Activated gamma-delta T cell (primary cell): ENCODE measurements around the gene GOLGA6A.
"Not testable (repeated sequence)": the region's sequence is repeated elsewhere in the genome, so short reads cannot be mapped to it uniquely, and the experiment has no call there.

ENCODE experiments used
- DNase-seq: peaks from one replicate; lab custom pipeline; 2025; lab: John Stamatoyannopoulos, UW

GOLGA6A gene

DNA sequence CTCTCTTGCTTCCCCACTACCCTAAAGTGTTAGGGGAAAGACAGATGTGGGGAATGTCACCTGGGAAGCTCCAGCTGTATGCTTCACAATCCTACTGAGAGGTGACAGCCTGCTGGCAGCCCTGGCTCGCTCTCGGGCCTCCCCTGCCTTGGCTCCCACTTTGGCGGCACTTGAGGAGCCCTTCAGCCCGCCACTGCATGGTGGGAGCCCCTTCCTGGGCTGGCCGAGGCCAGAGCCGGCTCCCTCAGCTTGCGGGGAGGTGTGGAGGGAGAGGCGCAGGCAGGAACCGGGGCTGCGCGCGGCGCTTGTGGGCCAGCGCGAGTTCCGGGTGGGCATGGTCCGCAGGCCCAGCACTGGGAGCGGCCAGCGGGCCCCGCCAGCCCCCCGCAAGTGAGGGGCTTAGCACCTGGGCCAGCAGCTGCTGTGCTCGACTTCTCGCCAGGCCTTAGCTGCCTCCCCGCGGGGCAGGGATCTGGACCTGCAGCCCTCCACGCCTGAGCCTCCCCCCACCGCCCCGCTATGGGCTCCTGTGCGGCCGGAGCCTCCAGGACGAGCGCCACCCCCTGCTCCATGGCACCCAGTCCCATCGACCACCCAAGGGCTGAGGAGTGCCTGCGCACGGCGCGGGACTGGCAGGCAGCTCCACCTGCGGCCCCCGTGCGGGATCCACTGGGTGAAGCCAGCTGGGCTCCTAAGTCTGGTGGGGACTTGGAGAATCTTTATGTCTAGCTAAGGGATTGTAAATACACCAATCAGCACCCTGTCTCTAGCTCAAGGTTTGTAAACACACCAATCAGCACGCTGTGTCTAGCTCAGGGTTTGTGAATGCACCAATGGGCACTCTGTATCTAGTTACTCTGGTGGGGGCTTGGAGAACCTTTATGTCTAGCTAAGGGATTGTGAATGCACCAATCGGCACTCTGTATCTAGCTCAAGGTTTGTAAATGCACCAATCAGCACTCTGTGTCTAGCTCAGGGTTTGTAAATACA lies 29.8 kb downstream of the GOLGA6A start:
- DNase-seq = not testable (repeated sequence)

DNA sequence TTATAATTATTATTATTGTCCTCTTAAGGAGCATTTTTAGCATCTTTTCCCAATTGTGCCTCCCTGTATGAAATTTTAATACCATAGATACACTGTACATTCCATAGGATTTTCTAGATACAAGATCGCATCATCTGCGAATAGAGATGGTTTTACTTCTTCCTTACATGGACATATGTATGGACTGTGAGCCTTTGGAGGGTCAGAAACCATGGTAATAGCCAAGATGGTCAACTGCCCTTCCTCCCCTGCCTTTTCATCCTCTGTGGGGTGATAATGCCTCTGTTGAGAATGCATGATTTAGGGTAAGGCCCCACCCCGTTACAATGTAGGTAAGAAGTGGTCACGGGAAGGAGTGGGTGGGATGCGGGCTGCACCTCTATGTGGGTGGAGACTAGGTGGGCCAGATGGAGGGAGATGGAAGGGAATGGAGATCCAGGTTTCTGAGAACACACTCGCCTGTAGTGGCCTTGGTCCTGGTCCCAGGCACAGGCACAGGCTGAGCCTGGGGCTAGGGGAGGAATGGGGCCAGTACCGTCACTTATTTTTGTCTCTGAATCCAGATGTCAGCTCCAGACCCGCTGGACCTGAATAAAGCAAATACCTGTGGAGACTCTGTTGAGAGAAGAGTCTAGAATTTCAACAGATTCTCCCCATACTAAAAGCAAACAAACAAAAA lies 31.7 kb downstream of the GOLGA6A start:
- no peak for DNase-seq

DNA sequence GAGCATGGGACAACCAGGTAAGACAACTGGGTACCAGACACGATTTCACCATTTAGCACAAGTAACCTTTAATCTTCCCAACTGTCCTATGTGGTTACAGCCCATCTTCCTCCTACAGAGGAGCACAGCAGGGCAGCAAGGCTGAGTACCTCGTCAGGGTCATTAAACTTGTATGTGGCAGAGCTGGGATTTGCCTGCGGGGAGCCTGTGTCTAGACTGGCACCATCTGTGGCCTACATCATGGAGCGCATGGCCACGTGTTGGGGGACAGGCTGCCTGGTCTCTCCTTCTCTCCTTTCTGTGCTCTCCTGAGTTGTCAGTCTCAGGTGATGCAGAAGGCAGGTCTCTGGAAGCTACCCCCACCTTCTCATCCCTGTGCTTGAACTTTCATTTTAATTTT lies 32.2 kb downstream of the GOLGA6A start:
- no peak for DNase-seq

DNA sequence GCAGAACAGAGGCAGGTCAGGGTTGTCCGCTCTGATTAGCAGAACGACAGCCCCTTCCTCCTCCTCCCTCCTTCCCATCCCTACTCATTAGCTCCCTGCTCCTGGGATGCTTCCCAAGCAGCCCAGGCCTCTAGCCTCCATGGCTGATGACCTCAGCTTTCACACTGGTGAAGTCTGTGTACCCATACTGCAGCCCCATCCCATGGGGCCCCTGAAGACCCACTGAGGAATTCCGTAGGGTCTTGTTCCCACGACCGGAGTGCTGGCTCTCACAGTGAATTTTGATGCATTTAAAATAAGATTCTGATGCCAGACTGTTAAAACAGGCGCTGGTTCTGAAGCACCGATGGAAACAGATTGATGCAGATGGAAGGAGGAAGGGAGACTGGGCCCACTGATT lies 36.1 kb downstream of the GOLGA6A start:
- no peak for DNase-seq

DNA sequence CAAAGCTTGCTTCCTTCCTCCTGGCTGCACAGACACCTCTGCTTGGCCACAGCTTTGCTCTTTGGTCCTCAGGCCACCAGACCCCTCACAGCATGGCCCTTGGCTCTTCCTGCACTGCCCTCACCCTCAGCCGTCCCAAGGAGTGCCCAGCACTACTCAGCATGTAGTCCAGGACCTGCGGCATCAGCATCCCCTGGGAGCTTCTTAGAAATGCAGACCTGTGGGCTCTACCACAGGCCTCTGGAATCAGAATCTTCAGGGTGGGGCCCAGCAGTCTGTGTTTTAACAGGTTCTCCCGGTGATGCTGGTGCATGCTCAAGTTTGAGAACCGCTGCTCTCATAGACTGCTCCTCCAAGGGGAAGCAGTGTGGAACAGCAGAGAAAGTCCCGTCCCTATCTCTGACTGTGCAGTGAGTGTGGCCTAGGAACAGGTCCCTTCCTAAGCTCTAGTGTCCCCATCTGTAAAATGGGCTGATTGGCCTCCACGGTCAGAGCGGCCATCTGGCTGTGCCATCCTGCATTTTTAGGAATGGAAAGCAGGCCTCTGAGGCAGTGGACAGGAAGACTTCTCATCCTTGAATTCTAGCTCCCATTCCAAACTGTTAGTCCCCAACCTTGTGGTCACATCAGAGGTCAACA lies 36.6 kb downstream of the GOLGA6A start:
- DNase-seq = no peak

DNA sequence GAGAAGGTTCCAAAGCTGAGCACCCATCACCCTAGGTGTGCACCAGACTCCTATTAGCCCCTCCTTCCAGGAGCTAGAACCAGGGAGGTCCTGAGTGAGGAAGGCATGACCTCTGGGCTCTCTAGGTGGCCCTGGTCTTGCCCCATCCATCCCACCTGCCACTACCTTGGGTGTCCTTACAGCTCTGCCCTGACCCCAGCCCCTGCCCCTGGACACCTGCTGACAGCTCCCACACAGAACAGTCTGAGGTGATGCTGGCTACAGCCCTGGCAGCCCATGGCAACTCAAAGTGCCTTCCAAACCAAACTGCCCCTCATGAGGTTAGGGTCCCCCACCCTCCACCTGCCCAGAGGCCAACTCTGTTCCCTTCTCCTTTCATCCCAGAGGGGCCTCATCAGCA lies 37.2 kb downstream of the GOLGA6A start:
- DNase-seq = no peak

DNA sequence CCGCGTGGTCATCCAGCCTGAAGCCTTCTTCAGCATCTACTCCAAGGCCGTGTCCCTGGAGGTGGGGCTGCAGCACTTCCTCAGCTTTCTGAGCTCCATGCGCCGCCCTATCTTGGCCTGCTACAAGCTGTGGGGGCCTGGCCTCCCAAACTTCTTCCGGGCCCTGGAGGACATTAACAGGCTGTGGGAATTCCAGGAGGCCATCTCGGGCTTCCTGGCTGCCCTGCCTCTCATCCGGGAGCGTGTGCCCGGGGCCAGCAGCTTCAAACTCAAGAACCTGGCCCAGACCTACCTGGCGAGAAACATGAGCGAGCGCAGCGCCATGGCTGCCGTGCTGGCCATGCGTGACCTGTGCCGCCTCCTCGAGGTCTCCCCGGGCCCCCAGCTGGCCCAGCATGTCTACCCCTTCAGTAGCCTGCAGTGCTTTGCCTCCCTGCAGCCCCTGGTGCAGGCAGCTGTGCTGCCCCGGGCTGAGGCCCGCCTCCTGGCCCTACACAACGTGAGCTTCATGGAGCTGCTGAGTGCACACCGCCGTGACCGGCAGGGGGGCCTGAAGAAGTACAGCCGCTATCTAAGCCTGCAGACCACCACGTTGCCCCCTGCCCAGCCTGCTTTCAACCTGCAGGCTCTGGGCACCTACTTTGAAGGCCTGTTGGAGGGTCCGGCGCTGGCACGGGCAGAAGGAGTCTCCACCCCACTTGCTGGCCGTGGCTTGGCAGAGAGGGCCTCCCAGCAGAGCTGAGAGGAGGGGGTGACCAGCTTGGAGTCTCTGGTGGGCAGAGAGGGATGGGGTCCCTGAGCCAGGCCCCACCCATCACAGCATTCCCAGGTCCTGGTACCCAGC lies 37.9 kb downstream of the GOLGA6A start:
- no peak for DNase-seq

DNA sequence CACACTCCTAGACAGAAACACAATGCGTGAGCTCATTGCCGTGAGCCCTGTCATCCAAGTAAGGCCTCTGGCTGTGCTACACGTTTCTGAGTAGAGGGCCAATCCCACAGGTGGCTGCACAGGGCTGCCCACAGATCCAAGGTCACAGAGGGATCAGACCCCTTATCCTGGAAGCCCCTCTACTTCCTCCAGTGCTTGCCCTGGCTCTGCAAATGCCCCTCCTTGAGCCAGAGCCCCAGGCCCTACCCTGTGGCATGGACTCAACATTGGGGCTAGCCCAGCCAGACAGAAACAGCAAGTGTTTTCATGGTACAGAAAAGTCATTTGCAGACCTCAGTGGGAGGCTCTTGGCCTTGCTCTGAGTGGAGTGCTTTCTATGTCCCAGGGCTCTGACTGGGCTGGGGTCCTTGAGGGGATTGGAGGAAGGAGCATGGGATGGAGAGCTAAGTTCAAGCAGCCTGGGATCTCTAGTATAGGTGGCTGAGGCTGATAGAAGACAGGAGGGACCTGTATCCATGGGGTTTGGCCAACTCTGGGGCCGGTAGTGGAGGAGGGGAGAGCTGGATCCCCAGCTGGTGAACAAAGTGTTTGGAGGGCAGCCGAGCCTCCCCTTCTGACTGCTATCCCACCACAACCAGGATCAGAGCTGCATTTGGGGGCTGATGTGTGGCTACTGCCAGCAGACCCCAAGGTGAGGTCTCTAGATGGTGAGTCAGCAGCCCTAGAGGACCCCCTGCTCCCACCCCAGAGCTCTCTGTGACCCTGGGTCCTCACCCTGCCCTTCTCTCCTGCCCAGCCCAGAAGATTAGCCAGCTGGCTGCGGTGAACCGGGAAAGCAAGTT lies 38.7 kb downstream of the GOLGA6A start:
- no peak for DNase-seq

DNA sequence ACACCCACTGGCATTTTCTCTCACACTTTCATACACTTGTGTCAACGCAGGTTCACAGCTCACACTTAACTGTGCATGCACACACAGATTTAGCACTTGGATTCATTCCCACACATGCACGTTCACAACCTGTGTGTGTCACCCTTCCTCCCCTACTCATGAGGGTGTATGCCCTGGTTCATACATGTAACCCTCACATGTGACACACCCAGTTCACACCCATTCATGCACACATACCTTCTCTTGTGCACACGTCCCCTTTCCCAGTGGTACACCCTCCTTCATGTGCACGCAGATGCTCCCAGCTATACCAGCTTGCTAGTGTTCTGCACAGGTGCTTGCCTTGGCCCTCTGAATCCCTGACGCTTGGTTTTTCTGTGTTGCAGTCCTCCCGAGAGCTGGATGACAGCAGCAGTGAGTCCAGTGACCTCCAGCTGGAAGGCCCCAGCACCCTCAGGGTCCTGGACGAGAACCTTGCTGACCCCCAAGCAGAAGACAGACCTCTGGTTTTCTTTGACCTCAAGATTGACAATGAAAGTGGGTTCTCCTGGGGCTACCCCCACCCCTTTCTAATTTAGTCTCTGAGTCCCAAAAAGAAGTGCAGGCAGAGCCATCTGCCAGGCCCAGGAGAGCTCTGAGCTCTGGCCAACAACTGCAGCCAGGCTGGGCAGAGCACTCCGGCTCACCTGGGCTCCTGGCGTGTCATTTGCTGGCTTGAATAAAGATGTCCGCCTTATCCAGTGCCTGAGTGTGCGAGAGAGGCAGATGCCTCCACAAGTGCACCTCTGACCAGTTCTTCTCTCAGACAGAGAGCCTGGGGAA lies 39.5 kb downstream of the GOLGA6A start:
- DNase-seq = no peak

DNA sequence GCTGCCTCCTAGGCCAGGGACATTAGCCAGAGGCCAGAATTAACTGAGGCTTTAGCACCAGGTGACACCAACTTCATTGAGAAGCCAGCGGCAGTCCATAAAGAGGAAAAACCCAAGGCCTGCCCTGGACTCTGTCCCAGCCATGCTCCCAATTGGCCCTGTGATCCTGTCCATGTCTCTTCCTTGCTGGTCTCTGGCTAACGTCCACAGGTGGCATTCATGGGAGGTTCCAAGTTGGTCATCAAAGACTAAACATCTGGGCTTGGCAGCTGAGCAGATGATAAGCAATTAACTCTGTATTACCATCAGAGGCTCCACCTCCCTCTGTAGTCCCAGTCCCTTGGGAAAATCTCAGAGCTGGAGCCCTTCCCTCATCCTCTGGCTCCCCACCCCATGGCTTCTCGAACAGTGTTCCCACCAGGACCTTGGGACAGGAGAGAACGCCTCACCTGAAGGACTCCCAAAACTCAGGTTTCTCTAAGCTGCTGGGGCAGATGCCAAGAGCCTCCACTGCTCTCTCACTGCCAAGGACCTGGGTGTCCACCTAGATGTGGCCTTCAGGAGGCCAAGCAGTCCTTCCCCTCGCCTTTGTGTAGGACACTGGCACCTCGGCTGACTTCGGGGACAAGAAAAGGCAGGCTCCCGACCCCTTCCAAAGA lies 40.4 kb downstream of the GOLGA6A start:
- DNase-seq = no peak

DNA sequence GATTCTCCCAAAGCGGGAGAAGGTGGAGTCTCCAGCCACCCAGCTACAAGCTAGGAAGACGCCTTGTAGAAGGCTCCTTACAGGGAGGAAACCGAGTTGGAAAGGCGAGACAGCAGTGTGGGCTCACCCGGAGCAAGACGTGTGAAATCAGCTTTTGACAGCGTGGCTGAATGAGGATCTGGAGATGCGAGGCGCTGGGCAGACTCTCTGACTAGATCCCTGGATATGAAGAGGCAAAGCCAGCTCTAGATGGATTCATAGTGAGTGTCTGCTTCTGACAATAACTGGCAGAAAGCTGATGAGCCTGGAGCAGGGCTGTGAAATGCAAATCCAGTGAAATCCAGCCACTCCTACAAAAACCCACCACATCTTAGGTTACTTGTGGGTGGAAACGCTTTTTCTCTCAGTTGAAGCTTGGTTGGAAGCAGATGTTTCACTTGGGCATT lies 41.0 kb downstream of the GOLGA6A start:
- DNase-seq = no peak

DNA sequence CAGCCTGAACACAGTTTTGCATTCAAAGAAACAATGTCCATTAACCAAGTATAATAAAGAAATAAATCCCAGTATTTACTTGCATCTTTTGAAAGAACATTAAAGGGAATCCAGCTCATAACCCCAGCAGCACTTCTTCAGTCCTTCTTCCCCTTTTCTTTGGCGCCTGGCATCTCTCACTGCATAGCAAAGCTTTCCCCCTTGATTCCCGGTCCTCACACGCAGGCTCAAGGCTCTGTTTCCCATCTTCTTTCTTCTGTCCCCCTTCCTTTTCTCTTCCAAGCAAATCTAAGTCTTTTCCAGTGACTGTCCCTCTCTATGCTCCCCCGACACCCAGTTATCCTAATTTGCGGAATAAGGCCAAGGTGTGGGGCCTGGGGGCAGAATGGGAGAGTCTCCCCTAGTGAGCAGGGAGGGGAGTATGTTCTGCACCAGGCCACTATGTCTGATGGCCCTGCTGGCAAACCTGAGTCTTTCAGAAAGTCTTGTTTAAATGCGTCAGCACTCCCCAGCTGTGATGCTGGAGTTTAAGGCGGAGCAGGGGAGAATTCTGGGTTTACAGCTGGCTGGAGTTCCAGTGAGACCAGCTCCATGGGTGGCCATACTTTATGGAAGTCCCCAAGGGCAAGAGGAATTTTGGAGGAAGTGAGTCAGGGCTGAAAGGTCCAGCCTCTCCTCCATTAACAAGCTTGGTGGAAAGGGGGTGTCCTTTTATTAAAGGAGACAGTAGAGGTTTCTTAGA lies 42.1 kb downstream of the GOLGA6A start:
- DNase-seq = no peak

DNA sequence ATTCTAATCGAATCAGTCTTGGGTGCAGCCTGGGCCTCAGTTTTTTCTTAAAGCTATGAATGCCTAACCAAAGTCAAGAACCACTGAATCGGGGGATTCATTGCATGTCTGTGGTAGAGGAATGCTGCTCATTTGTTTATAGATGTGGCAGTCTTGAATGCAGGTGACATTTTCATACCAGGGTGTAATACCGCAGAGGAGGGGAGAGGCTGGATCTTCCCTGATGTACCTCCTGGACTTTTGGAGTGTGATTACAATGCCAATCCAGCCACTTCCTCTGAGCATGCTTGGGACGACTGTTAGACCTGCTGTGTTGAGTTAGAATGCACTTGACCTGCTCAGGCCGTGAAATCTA lies 42.7 kb downstream of the GOLGA6A start:
- DNase-seq = no peak

DNA sequence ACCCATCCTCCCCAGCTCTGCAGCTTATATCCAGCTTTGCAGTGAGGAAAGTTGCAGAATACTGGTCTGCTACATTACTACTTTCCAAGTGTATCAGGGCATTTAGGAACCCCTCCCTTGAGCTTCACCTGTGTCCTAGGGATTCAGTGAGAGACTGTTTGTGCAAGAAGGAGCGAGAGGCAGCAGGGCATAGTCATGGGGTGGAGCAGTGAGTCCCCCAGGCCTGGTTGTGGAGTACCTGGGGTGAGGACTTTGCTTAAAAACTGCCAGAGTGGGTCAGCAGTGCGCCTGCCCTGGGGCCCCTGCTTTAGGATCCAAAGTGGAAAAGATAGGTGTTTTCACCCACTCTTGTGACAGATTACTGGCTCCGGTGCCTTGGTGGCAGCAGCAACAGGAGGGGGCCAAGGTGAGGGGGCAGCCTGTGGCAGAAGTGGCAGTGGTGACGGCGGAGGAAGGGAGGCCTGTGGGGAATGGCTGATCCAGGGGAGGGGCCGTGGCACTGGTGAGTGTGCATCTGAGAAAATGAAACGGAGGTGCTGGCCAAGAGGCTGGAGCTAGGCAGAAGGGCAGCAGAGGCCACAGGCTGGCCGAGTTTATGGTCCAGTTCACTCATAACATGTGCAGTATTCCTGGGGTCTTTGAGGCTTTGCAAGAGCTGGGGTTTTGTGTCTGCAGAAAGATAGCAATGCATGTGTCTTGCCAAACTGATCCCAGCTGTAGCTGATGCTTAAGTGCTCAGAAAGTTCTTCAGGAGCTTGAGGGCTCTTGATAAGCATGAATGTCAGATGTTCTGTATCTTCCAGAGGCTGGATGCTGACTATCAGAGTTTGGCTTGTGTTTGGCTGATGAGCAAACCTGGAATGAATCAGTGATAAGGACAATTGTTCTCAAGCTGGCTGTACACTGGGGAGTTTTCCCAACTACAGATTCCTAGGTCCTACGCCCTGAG lies 43.4 kb downstream of the GOLGA6A start:
- DNase-seq = no peak

DNA sequence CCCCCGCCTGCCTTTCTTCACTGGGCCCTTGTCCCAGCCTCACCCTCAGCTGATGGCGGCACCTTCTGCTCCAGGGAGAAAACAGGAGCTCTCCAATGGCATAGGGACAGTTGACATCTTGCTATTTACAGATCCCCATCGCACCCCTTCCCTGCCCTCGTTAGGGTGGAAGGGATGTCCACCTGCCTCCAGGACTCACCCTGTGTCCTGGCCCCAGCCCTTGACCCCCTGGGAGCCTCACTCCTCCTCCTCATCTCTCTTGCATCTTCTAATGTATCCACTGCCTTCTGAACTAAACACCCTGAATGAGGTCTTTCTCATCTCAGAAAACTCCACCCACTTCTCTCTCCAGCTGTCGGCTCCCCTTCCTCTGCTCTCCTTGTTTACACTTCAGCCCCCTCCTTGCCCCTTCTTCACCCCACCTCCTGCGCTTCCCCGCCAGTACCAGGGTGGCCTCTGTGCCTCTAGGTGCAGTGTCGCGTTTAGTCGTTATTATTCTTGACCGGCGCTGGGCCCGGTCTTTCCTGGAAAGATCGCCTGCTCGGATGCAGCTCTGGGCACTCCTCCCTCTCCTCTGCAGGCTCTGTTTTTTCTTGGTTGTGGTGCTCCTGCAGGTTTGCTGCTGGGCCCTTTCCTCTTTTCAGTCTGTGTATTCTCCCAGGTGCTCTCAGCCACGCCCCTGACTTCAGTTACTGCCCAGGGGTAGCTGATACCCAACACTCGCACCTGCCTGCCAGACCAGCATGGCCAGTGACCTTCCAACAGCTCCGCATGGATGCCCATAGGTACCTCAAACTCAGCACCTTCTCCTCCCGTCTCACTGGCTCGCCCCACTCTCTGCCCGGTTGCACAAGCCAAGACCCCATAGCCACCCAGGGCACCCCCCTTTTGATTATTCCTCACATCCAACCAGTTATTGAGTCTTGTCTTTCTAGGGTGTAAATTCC lies 44.9 kb downstream of the GOLGA6A start:
- DNase-seq = no peak
